T-helper 1 cell treated with Interleukin-12 subunit alpha and Interleukin-12 subunit beta and Interleukin-4 antibody, amounts not matched to agents 30 ng/mL and 1 ng/mL, for 36 hours (primary cell): ENCODE data around the gene FOLR3. TPM values are rescaled to one million over a fixed set of nuclear protein-coding genes. Genes with fewer than 3 reads are reported as not detected.
"Not testable (repeated sequence)": the region's sequence is repeated elsewhere in the genome, so short reads cannot be mapped to it uniquely, and the experiment has no call there.

ENCODE experiments used
- intact Hi-C: fragments of 100-400 bp; cut with micrococcal nuclease; formaldehyde crosslinking; loops from one replicate; pipeline ENCODE4 v1.15.1; 2024
- total RNA-seq: library from RNA; stranded (reverse); gene quantifications from 2 replicates; pipeline ENCODE4 v1.2.3, GENCODE V29; 2022

The FOLR3 gene
- total RNA-seq, 1 donor from 2014 or later = not detected

- intact Hi-C loops = no loop called here
Measured at GRCh38 chr11:72122607-72123006, 12.9 kb upstream of the FOLR3 start.

GRCh38 chr11:72123117-72123653 is 12.3 kb upstream of the FOLR3 start:
- intact Hi-C loops = no loop called here

GRCh38 chr11:72124046-72124445 is 11.5 kb upstream of the FOLR3 start:
- intact Hi-C loops = no loop called here

GRCh38 chr11:72125956-72126355 is 9.6 kb upstream of the FOLR3 start:
- intact Hi-C loops = no loop called here

- intact Hi-C loops = no loop called here
Measured at GRCh38 chr11:72127923-72128322, 7.6 kb upstream of the FOLR3 start.

GRCh38 chr11:72129381-72129780 is 6.1 kb upstream of the FOLR3 start:
- intact Hi-C loops = no loop called here

GRCh38 chr11:72132646-72133045 is 2.9 kb upstream of the FOLR3 start:
- intact Hi-C loops = no loop called here

- intact Hi-C loops = no loop called here
Measured at GRCh38 chr11:72135891-72136683, 562 bp downstream of the FOLR3 start.

- intact Hi-C loops = no loop called here
Measured at GRCh38 chr11:72136684-72137262, 1.2 kb downstream of the FOLR3 start.

GRCh38 chr11:72138821-72139390 is 3.4 kb downstream of the FOLR3 start:
- intact Hi-C loops = no loop called here

GRCh38 chr11:72139500-72139899 is 4.0 kb downstream of the FOLR3 start:
- intact Hi-C loops = no loop called here

- intact Hi-C loops = loop anchor here (5.0 kb wide), 1 partner anchor 98 kb away; no protein-coding TSS in a partner anchor
Measured at GRCh38 chr11:72140661-72141060, 5.1 kb downstream of the FOLR3 start.

GRCh38 chr11:72141066-72141465 is 5.5 kb downstream of the FOLR3 start:
- intact Hi-C loops = loop anchor here (5.0 kb wide), 1 partner anchor 99 kb away; no protein-coding TSS in a partner anchor

- intact Hi-C loops = loop anchor here (5.0 kb wide), 1 partner anchor 100 kb away; no protein-coding TSS in a partner anchor
Measured at GRCh38 chr11:72142086-72142485, 6.6 kb downstream of the FOLR3 start.

- intact Hi-C loops = loop anchor here (5.0 kb wide), 1 partner anchor 100 kb away; no protein-coding TSS in a partner anchor
Measured at GRCh38 chr11:72142543-72142942, 7.0 kb downstream of the FOLR3 start.

- intact Hi-C loops = loop anchor here (1.0 to 5.0 kb wide), 7 partner anchors 32 to 289 kb away; partner anchors contain the start of genes ANAPC15, CLPB, IL18BP and LAMTOR1
Measured at GRCh38 chr11:72144807-72145565, 9.5 kb downstream of the FOLR3 start.

- intact Hi-C loops = no loop called here
Measured at GRCh38 chr11:72146625-72147024, 11.1 kb downstream of the FOLR3 start.

- intact Hi-C loops = no loop called here
Measured at GRCh38 chr11:72150882-72151281, 15.4 kb downstream of the FOLR3 start.

- intact Hi-C loops = not testable (repeated sequence)
Measured at GRCh38 chr11:72153874-72154273, 18.3 kb downstream of the FOLR3 start.

GRCh38 chr11:72154816-72155215 is 19.3 kb downstream of the FOLR3 start:
- intact Hi-C loops = no loop called here

GRCh38 chr11:72155751-72156150 is 20.2 kb downstream of the FOLR3 start:
- intact Hi-C loops = no loop called here
